ENCODE results near the gene FBXO17. TPM values are rescaled to one million over a fixed set of nuclear protein-coding genes. Genes with fewer than 3 reads are reported as not detected.

FBXO17 gene
- polyA plus RNA-seq, 3 donors from 2014 or later, result not detected

GRCh38 chr19:38912600-38913514 lies 62.7 kb downstream of the FBXO17 start:
- Mint-ChIP-seq H3K9me3 (no peaks in the 10 kb centered on the region), H3K27ac (peak overlapping the region in 4 of 6 donors; percentile 22 to 72 (median 48)), H3K27me3 (ENCODE audit: low read depth in 3 of 3) (peaks cover 4 to 7% (median 4%) of the 10 kb centered on the region in 3 donors), H3K4me3 (no peak overlapping the region), H3K4me1 (peaks cover 21 to 34% of the 10 kb centered on the region in 2 donors), H3K36me3 (peaks cover under 1 to 12% (median 10%) of the 10 kb centered on the region in 3 donors)
- no peak for DNase-seq

- Mint-ChIP-seq H3K27ac (no peak overlapping the region), H3K4me3 (no peak overlapping the region), H3K36me3 (peaks cover 5 to 20% (median 16%) of the 10 kb centered on the region in 3 donors), H3K9me3 (no peaks in the 10 kb centered on the region), H3K27me3 (ENCODE audit: low read depth in 3 of 3) (peaks cover 4 to 12% (median 5%) of the 10 kb centered on the region in 3 donors), H3K4me1 (peaks cover 25 to 39% of the 10 kb centered on the region in 2 donors)
- no peak for DNase-seq
These were observed 64.0 kb downstream of the FBXO17 start for GRCh38 chr19:38911388-38912001.

GRCh38 chr19:38910488-38910887 lies 65.1 kb downstream of the FBXO17 start:
- Mint-ChIP-seq H3K4me1 (peaks cover 25 to 40% of the 10 kb centered on the region in 2 donors), H3K4me3 (peak overlapping the region in 1 of 5 donors; percentile 17), H3K9me3 (no peaks in the 10 kb centered on the region), H3K27ac (peak overlapping the region in 3 of 6 donors; percentile 45 to 87 (median 55)), H3K36me3 (peaks cover 5 to 20% (median 16%) of the 10 kb centered on the region in 3 donors), H3K27me3 (ENCODE audit: low read depth in 3 of 3) (peaks cover 4 to 12% (median 4%) of the 10 kb centered on the region in 3 donors)
- DNase-seq, result no peak

DNA sequence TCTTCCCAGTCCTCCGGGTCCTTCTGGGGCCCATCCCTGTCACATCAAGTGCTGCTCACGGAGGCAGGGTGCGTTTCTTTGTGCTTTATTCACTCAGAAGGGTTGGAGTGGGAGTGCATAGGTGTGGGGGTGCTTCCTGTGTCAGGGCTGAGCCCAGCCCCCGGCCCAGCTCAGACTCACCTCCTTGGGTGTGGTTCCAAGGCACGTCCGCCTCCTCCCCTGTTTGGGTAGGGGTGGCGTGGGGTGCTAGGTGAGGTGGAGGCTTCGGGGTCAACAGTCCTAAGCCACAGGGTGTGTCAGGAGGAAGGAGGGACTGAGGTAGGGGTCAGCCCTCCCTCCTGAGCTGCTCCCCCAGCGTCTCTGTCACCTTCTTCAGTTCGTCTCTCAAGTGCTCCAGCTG lies 66.6 kb downstream of the FBXO17 start:
- Mint-ChIP-seq H3K4me1 (peaks cover 35 to 46% of the 10 kb centered on the region in 2 donors), H3K4me3 (peak overlapping the region; percentile 22 to 67 (median 42)), H3K9me3 (no peaks in the 10 kb centered on the region), H3K36me3 (peaks cover 9 to 28% (median 19%) of the 10 kb centered on the region in 3 donors), H3K27me3 (ENCODE audit: low read depth in 3 of 3) (peaks cover 4 to 12% (median 4%) of the 10 kb centered on the region in 3 donors), H3K27ac (peak overlapping the region; percentile 85 to 92 (median 86))
- peak; percentile 23 to 36 (median 30) for DNase-seq

- peak overlapping the region; percentile 37 to 88 (median 79) for H3K27ac Mint-ChIP-seq
- peaks cover 9 to 33% (median 16%) of the 10 kb centered on the region in 3 donors for H3K36me3 Mint-ChIP-seq
- H3K4me3 Mint-ChIP-seq, result no peak overlapping the region
- H3K9me3 Mint-ChIP-seq, result no peaks in the 10 kb centered on the region
- no peak for DNase-seq
- peaks cover 4 to 11% (median 4%) of the 10 kb centered on the region in 3 donors for H3K27me3 Mint-ChIP-seq (ENCODE audit: low read depth in 3 of 3)
- H3K4me1 Mint-ChIP-seq, result peaks cover 37 to 42% of the 10 kb centered on the region in 2 donors
These were observed 67.9 kb downstream of the FBXO17 start for GRCh38 chr19:38907670-38908069.

- Mint-ChIP-seq H3K27me3 (ENCODE audit: low read depth in 3 of 3) (peaks cover 4 to 10% (median 4%) of the 10 kb centered on the region in 3 donors), H3K27ac (peak overlapping the region in 4 of 6 donors; percentile 17 to 80 (median 50)), H3K9me3 (no peaks in the 10 kb centered on the region), H3K36me3 (peaks cover 9 to 33% (median 16%) of the 10 kb centered on the region in 3 donors), H3K4me3 (no peak overlapping the region), H3K4me1 (peaks cover 34 to 42% of the 10 kb centered on the region in 2 donors)
- DNase-seq, result no peak
These were observed 68.3 kb downstream of the FBXO17 start for GRCh38 chr19:38907227-38907626.

DNA sequence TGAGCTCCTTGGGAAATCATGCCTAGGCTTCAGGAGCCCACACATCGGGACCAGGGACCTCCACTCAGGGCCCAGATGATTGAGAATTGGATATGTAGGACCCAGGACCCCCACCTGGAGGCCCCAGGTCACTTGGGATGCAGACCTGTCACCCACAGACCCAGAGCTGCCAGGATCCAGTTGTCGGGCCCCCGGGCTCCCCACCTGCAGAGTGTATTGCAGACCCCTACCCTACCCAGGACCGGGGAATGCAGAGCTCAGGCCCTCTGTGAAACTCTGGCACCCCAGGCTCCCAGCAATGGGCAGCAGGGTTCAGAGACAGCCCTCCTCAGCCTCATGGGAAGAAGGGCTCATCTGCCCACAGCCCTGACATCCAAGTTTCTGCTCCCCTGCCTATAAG lies 69.9 kb downstream of the FBXO17 start:
- Mint-ChIP-seq H3K36me3 (peaks cover 12 to 36% (median 12%) of the 10 kb centered on the region in 3 donors), H3K4me3 (no peak overlapping the region), H3K27me3 (ENCODE audit: low read depth in 3 of 3) (peaks cover 4 to 10% (median 4%) of the 10 kb centered on the region in 3 donors), H3K27ac (peak overlapping the region in 2 of 6 donors; percentile 29 to 55), H3K4me1 (peaks cover 49% of the 10 kb centered on the region in 2 donors), H3K9me3 (no peaks in the 10 kb centered on the region)
- DNase-seq, result no peak

DNA sequence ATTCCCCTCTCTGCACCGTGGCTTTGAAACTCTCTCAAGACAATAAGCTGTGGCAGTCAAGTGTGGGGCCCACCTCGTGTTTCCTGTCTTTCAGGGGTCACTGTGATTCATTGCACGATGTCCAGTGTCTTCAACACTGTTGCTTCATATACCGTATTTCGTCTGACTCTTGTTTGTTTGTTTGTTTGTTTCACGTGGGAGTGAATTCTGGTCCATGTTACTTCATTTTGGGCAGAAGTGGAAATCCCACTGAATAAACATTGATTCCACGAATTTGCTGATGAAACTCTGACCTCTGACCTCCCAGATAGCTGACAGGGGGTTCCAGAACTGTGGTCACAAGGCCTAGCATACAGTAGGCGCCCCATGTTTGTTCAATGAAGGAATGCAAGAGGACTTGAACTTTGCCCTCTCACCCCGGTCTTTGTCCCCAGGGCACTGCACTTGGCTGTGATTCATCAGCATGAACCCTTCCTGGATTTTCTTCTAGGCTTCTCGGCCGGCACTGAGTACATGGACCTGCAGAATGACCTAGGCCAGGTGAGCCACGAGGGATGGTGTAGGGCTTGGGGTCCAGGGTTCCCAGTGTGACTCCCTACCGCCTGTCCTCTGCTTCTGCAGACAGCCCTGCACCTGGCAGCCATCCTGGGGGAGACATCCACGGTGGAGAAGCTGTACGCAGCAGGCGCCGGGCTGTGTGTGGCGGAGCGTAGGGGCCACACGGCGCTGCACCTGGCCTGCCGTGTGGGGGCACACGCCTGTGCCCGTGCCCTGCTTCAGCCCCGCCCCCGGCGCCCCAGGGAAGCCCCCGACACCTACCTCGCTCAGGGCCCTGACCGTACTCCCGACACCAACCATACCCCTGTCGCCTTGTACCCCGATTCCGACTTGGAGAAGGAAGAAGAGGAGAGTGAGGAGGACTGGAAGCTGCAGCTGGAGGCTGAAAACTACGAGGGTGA lies 70.7 kb downstream of the FBXO17 start:
- no peaks in the 10 kb centered on the region for H3K9me3 Mint-ChIP-seq
- H3K27me3 Mint-ChIP-seq (ENCODE audit: low read depth in 3 of 3), result peaks cover 4 to 10% (median 4%) of the 10 kb centered on the region in 3 donors
- H3K4me3 Mint-ChIP-seq, result no peak overlapping the region
- no peak for DNase-seq
- peaks cover 50 to 57% of the 10 kb centered on the region in 2 donors for H3K4me1 Mint-ChIP-seq
- H3K36me3 Mint-ChIP-seq, result peaks cover 10 to 37% (median 13%) of the 10 kb centered on the region in 3 donors
- H3K27ac Mint-ChIP-seq, result peak overlapping the region in 4 of 6 donors; percentile 18 to 78 (median 39)

- H3K27ac Mint-ChIP-seq, result peak overlapping the region in 5 of 6 donors; percentile 60 to 98 (median 84)
- H3K9me3 Mint-ChIP-seq, result no peaks in the 10 kb centered on the region
- H3K27me3 Mint-ChIP-seq (ENCODE audit: low read depth in 3 of 3), result peaks cover 7 to 16% (median 8%) of the 10 kb centered on the region in 3 donors
- H3K4me1 Mint-ChIP-seq, result peaks cover 57 to 70% of the 10 kb centered on the region in 2 donors
- H3K36me3 Mint-ChIP-seq, result peaks cover 4 to 19% (median 8%) of the 10 kb centered on the region in 3 donors
- peak overlapping the region; percentile 51 to 98 (median 93) for H3K4me3 Mint-ChIP-seq
- DNase-seq, result no peak
These were observed 73.9 kb downstream of the FBXO17 start for GRCh38 chr19:38901683-38902082.

- Mint-ChIP-seq H3K4me1 (peaks cover 58 to 73% of the 10 kb centered on the region in 2 donors), H3K4me3 (peak overlapping the region; percentile 91 to 98 (median 95)), H3K27me3 (ENCODE audit: low read depth in 3 of 3) (peaks cover 7 to 16% (median 8%) of the 10 kb centered on the region in 3 donors), H3K9me3 (no peaks in the 10 kb centered on the region), H3K27ac (peak overlapping the region; percentile 97 to 100 (median 100)), H3K36me3 (peaks cover 4 to 19% (median 8%) of the 10 kb centered on the region in 3 donors)
- DNase-seq, result no peak
These were observed 74.8 kb downstream of the FBXO17 start for GRCh38 chr19:38900743-38901190.

DNA sequence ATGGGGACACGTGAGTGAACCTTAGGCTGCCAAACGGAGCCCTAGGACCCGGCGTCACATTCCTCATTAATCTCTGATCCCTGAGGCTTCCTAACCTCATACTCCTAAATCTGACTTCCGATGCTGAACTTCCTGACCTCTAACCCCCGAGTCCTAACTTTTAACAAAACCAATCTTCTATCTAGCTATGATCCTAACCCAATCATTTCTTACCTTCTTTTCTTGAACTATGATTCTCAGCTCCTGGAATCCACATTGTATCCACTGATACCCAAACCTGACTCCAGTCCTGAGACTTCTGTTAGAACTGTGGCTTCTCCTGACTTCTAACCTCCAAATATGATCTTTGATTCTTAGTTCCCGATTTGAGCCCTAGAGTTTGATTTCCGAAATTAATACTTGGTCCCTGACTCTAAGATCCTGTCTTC lies 75.3 kb downstream of the FBXO17 start:
- Mint-ChIP-seq H3K9me3 (no peaks in the 10 kb centered on the region), H3K4me3 (peak overlapping the region; percentile 91 to 98 (median 95)), H3K27ac (peak overlapping the region; percentile 97 to 100 (median 100)), H3K36me3 (peaks cover 4 to 19% (median 8%) of the 10 kb centered on the region in 3 donors), H3K27me3 (ENCODE audit: low read depth in 3 of 3) (peaks cover 7 to 16% (median 8%) of the 10 kb centered on the region in 3 donors), H3K4me1 (peaks cover 58 to 73% of the 10 kb centered on the region in 2 donors)
- DNase-seq, result no peak

DNA sequence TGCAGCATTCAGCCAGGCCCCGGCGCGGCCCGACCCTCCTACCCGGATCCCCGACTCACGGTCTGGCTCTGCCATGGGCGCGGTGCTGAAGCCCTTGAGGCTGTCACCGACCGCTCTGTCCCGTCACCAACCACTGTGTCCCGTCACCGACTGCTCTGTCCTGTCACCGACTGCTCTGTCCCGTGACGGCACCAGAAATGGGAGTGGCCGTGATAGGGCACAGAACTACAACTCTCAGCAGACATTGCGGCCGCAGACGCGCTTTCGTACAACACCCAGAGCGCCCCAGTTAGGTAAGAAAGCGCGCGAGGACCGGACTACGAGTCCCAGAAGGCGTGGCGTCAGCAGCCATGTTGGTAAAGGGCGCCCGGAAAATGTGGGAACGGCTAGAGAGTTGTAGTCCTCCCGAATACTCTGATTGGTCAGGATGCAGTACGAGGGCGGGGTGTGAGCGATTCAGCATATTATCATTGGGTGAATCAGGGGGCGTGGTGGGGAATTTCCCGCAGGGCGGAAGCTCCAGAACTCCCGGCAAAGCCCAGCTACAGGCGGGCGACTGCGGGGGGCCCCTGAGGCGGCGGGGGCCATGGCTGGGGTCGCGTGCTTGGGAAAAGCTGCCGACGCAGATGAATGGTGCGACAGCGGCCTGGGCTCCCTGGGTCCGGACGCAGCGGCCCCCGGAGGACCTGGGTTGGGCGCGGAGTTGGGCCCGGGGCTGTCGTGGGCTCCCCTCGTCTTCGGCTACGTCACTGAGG lies 75.9 kb downstream of the FBXO17 start, which contains the start of the genes NFKBIB and SIRT2:
TSS of gene NFKBIB (plus strand) at position 523 of the 755 bp plus-strand sequence. CDS start at position 587, 64 bp downstream.
TSS of gene SIRT2 (minus strand) at position 172 of the 755 bp plus-strand sequence. CDS start at position 75, 97 bp downstream.
- H3K36me3 Mint-ChIP-seq, result peaks cover 3 to 19% (median 9%) of the 10 kb centered on the region in 3 donors

More for the DNA sequence above, 75.9 kb downstream of the FBXO17 start, which contains the start of the genes NFKBIB and SIRT2:
- peaks cover 59 to 71% of the 10 kb centered on the region in 2 donors for H3K4me1 Mint-ChIP-seq
- no peaks in the 10 kb centered on the region for H3K9me3 Mint-ChIP-seq
- peaks cover 7 to 16% (median 8%) of the 10 kb centered on the region in 3 donors for H3K27me3 Mint-ChIP-seq (ENCODE audit: low read depth in 3 of 3)
- H3K4me3 Mint-ChIP-seq, result peak within 1 kb of the TSS; percentile 91 to 98 (median 95)
- DNase-seq, result peak; percentile 99
- H3K27ac Mint-ChIP-seq, result peak within 1 kb of the TSS; percentile 97 to 100 (median 100)
